ENCODE results near the gene NOD1.

The NOD1 gene

DNA sequence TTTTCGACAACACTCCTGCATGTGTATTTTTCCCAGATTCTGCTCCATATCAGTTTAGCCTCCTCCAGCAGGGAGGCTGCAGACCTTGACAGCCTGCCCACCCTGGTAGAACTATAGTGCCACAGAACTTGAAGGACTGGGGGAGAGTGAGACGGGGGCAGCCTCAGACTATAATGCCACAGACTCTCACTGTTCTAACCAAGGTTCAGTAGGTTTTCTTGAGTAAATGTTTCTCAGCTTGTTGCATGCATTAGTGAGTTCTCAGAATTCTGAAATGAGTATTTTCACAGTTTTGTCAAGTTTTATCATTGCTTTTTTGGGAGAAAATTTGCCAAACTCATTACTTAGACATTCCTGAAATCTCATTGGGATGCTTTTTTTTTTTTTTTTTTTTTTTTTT is 98.3 kb downstream of the NOD1 start:
- no peak overlapping the region for H3K4me3 Mint-ChIP-seq
- ATAC-seq (replicated peaks) = no peak
- H3K27me3 Mint-ChIP-seq = no peaks in the 10 kb centered on the region
- H3K4me1 Mint-ChIP-seq = peaks cover 0 to 2% of the 10 kb centered on the region in 2 donors
- H3K36me3 Mint-ChIP-seq = peaks cover 0 to 10% of the 10 kb centered on the region in 2 donors
- DNase-seq = no peak
- H3K27ac Mint-ChIP-seq = no peak overlapping the region
- peaks cover 0 to 5% of the 10 kb centered on the region in 2 donors for H3K9me3 Mint-ChIP-seq

DNA sequence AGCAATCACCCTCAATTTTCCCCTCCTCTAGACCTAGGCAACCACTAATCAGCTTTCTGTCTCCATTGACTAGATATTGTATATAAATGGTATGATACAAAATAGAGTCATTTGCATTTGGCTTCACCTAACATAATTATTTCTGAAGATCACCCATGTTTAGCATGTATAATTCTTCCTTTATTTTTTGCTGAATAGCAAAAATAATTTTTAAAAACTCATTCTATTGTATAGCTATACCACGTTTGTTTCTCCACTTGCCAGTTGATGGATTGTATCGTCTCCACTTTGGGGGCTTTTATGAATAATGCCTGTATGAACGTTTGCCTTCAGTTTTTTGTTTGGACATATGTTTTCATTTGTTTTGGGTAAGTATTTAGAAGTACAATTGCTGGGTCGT is 98.8 kb downstream of the NOD1 start:
- Mint-ChIP-seq H3K36me3 (peaks cover 0 to 10% of the 10 kb centered on the region in 2 donors), H3K27ac (no peak overlapping the region), H3K4me1 (peaks cover 0 to 2% of the 10 kb centered on the region in 2 donors), H3K27me3 (no peaks in the 10 kb centered on the region), H3K9me3 (peaks cover 0 to 5% of the 10 kb centered on the region in 2 donors), H3K4me3 (no peak overlapping the region)
- no peak for ATAC-seq (replicated peaks)
- no peak for DNase-seq

DNA sequence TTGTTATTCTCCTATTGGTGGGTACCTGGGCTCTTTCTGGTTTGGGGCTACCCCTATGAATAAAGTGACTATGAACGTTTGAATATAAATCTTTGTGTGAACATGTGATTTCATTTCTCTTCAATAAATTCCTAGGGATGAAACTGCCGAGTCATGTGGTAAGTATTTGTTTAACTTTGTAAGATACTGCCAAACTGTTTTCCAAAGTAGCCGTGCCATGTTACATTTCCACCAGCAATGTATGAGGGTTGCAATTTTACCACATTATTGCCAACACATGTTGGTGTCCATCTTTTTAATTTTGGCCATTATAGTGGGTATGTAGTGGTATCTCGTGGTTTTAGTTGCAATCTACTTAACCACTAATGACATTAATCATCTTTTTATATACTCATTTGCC is 99.5 kb downstream of the NOD1 start:
- H3K4me3 Mint-ChIP-seq = no peak overlapping the region
- H3K27ac Mint-ChIP-seq = no peak overlapping the region
- peaks cover 0 to 2% of the 10 kb centered on the region in 2 donors for H3K4me1 Mint-ChIP-seq
- H3K36me3 Mint-ChIP-seq = peaks cover 0 to 10% of the 10 kb centered on the region in 2 donors
- DNase-seq = no peak
- no peaks in the 10 kb centered on the region for H3K27me3 Mint-ChIP-seq
- ATAC-seq (replicated peaks) = no peak
- H3K9me3 Mint-ChIP-seq = peaks cover 0 to 5% of the 10 kb centered on the region in 2 donors

DNA sequence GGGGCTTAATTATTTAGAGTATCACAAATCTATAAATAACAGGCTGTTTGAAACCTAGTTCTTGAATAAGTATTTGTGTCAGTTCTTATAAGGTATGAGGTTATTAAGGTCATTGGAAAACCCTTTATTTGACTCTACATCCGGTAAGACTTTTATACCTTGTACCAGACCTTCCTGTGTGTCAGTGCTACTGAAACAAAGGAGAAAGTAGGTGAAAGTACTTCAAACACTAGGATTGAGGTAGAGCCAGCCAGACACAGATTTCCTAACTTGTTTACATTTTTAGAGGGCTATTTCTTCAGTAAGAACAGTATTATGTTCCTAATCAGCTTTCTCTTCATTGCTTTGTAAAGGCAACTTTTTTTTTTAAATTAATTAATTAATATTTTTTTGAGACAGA is 100.3 kb downstream of the NOD1 start:
- H3K9me3 Mint-ChIP-seq = peaks cover 0 to 4% of the 10 kb centered on the region in 2 donors
- peaks cover 0 to 10% of the 10 kb centered on the region in 2 donors for H3K36me3 Mint-ChIP-seq

More for the DNA sequence above, 100.3 kb downstream of the NOD1 start:
- Mint-ChIP-seq H3K27ac (no peak overlapping the region), H3K27me3 (no peaks in the 10 kb centered on the region), H3K4me1 (peaks cover 0 to under 1% of the 10 kb centered on the region in 2 donors), H3K4me3 (no peak overlapping the region)
- DNase-seq = no peak
- no peak for ATAC-seq (replicated peaks)

All from stimulated activated naive B cell treated with anti-CD40 and anti-IgM and Interleukin-4, amounts not matched to agents 10 μg/mL and 1 μg/mL and 100 μg/mL, for 72 hours (primary cell).